Activated CD8-positive, alpha-beta memory T cell treated with anti-CD3 and anti-CD28 coated beads, Interleukin-2, amount 10 ng/mL, durations not matched to agents 7 days and 5 days (primary cell): ENCODE data around the gene HMGCR. TPM values are rescaled to one million over a fixed set of nuclear protein-coding genes. Genes with fewer than 3 reads are reported as not detected.

Source experiments
- ATAC-seq: fragments of 150-1000 bp; cut with Tn5 transposase; one replicate; pipeline ENCODE4 v1.10.0; 2021; ENCODE audit warnings: moderate library complexity
- CTCF ChIA-PET: fragments of 350-600 bp; sonication (Branson Sonifier 250); formaldehyde crosslinking; loops from one replicate; lab custom pipeline; 2021; ENCODE audit warnings: antibody characterized with exemption; lab: Charles Lee
- DNase-seq: peaks from one replicate; pipeline ENCODE4 v3.0.0-alpha.2; 2020
- H3K27ac Mint-ChIP-seq: one replicate; pipeline ENCODE4 v1.8.0; 2021; ENCODE audit warnings: mild to moderate bottlenecking, mixed read lengths
- H3K27me3 Mint-ChIP-seq: one replicate; pipeline ENCODE4 v1.8.0; 2021; ENCODE audit warnings: mixed read lengths
- H3K36me3 Mint-ChIP-seq: one replicate; pipeline ENCODE4 v1.8.0; 2021; ENCODE audit warnings: mild to moderate bottlenecking, mixed read lengths
- H3K4me1 Mint-ChIP-seq: one replicate; pipeline ENCODE4 v1.8.0; 2021; ENCODE audit warnings: mixed read lengths
- H3K4me3 Mint-ChIP-seq: one replicate; pipeline ENCODE4 v1.8.0; 2021; ENCODE audit warnings: mild to moderate bottlenecking, moderate library complexity, mixed read lengths
- H3K9me3 Mint-ChIP-seq: one replicate; pipeline ENCODE4 v1.8.0; 2022; ENCODE audit warnings: low read depth, mixed read lengths
- total RNA-seq, 2 experiments: library from RNA; stranded (reverse); gene quantifications; one replicate each; pipeline ENCODE4 v1.2.3, GENCODE V29; 2021

The HMGCR gene
- total RNA-seq, 2 experiments from 2014 or later, result 69.5 to 99.8 TPM

DNA sequence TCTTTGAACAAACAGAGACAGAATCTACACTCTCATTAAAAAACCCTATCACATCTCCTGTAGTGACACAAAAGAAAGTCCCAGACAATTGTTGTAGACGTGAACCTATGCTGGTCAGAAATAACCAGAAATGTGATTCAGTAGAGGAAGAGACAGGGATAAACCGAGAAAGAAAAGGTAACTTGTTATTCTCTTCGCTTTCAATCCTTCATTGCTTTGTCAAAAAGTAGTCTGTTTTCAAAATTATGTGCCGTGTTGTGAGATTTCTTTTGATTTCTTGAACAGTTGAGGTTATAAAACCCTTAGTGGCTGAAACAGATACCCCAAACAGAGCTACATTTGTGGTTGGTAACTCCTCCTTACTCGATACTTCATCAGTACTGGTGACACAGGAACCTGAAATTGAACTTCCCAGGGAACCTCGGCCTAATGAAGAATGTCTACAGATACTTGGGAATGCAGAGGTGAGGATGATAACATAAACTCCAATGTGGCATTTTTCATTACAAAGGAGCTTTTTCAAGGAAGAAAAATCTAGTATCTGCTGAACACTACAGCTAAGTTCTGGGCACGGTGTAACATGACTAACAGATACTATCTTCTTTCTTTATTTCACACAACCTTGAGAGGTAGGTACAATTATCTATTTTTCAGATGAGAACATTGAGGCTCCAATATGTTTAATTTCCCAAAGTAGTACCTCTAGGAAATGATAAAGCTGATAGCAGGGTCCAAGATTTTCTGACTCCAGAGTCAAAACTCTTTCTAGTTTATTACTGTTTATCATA is 14.3 kb downstream of the HMGCR start:
- peaks cover 63% of the 10 kb centered on the region for H3K36me3 Mint-ChIP-seq
- H3K27me3 Mint-ChIP-seq, result no peaks in the 10 kb centered on the region
- DNase-seq (no peak), ATAC-seq (peak; percentile 73)
- H3K27ac Mint-ChIP-seq, result peak overlapping the region; percentile 80
- H3K4me1 Mint-ChIP-seq, result peaks cover 28% of the 10 kb centered on the region
- H3K9me3 Mint-ChIP-seq, result no peaks in the 10 kb centered on the region
- no peak overlapping the region for H3K4me3 Mint-ChIP-seq
- CTCF ChIA-PET, result interaction anchor here (1.3 to 1.5 kb wide), 2 partner anchors 11 to 14 kb away, joined by 3 to 5 read pairs; partner anchors contain the start of gene HMGCR

DNA sequence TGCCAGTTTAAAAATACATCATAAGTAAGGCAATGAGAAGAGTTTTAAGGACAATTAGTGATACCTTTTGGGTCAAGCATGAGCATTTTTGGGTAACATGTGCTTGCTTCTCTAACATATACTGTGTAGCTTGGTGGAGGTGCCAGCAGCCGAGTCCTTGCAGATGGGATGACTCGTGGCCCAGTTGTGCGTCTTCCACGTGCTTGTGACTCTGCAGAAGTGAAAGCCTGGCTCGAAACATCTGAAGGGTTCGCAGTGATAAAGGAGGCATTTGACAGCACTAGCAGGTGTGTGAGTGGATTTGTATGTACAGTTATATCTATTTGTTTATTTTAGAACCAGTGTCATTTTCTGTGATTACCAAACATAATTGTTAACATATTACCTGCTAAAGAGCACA is 18.2 kb downstream of the HMGCR start:
- no peak overlapping the region for H3K4me3 Mint-ChIP-seq
- no peaks in the 10 kb centered on the region for H3K9me3 Mint-ChIP-seq
- peak overlapping the region; percentile 40 for H3K27ac Mint-ChIP-seq
- H3K27me3 Mint-ChIP-seq, result no peaks in the 10 kb centered on the region
- H3K4me1 Mint-ChIP-seq, result peaks cover 19% of the 10 kb centered on the region
- no peak for ATAC-seq
- DNase-seq, result no peak
- peaks cover 63% of the 10 kb centered on the region for H3K36me3 Mint-ChIP-seq
- CTCF ChIA-PET, result interaction anchor here (0.6 to 1.4 kb wide), 3 partner anchors 14 to 155 kb away, joined by 3 to 5 read pairs (median 3); no protein-coding TSS in a partner anchor

DNA sequence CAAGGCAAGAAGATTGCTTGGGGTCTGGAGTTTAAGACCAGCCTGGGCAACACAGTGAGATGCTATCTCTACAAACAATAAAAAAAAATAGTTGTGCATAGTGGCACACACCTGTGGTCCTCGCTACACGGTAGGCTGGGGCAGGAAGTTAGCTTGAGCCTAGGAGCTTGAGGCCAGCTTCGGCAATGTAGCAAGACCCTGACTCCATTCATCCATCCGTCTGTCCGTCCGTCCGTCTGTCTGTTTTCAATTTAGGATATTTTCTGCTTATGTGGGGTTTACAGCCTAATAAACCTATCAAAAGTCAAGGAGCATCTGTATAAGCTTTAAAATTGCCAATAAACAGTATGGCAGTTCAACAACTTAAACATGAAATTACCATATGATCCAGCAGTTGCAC is 19.7 kb downstream of the HMGCR start:
- Mint-ChIP-seq H3K4me1 (peaks cover 4% of the 10 kb centered on the region), H3K27ac (no peak overlapping the region), H3K4me3 (no peak overlapping the region), H3K27me3 (no peaks in the 10 kb centered on the region), H3K9me3 (no peaks in the 10 kb centered on the region), H3K36me3 (peaks cover 56% of the 10 kb centered on the region)
- ATAC-seq, result no peak
- CTCF ChIA-PET, result interaction anchor here (0.6 kb wide), 1 partner anchor 9 kb away, joined by 3 read pairs; no protein-coding TSS in a partner anchor
- no peak for DNase-seq

DNA sequence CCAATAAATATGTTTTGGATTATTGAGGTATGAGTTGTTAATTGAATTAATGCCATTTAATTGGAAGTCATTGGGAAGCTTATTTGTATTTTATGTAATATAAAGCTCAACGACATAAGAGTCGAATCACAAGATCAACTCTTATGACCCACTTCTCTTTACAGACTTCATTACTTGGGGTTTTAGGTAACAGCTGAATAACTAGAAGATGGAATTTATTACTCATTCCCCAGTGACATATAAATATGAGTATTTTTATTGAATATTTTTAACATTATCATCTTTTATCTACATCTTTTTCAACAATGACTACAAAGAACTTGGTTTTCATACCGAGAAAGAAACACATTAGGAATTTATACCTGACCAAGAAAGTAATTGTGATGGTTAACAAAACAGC is 21.1 kb downstream of the HMGCR start:
- H3K4me1 Mint-ChIP-seq, result no peaks in the 10 kb centered on the region
- ATAC-seq, result no peak
- H3K4me3 Mint-ChIP-seq, result no peak overlapping the region
- H3K36me3 Mint-ChIP-seq, result peaks cover 48% of the 10 kb centered on the region
- DNase-seq, result no peak
- H3K27ac Mint-ChIP-seq, result no peak overlapping the region
- H3K27me3 Mint-ChIP-seq, result no peaks in the 10 kb centered on the region
- no peaks in the 10 kb centered on the region for H3K9me3 Mint-ChIP-seq
- CTCF ChIA-PET, result interaction anchor here (1.1 kb wide), 1 partner anchor 121 kb away, joined by 3 read pairs; the partner anchor contains the start of gene ANKRD31

DNA sequence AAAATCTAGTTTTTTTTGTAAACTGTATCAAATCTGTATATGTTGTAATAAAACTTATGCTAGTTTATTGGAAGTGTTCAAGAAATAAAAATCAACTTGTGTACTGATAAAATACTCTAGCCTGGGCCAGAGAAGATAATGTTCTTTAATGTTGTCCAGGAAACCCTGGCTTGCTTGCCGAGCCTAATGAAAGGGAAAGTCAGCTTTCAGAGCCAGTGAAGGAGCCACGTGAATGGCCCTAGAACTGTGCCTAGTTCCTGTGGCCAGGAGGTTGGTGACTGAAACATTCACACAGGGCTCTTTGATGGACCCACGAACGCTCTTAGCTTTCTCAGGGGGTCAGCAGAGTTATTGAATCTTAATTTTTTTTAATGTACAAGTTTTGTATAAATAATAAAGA is 24.3 kb downstream of the HMGCR start:
- Mint-ChIP-seq H3K4me3 (no peak overlapping the region), H3K27ac (no peak overlapping the region), H3K9me3 (no peaks in the 10 kb centered on the region), H3K27me3 (no peaks in the 10 kb centered on the region), H3K36me3 (peaks cover 34% of the 10 kb centered on the region), H3K4me1 (no peaks in the 10 kb centered on the region)
- CTCF ChIA-PET, result no interaction called here
- no peak for ATAC-seq
- no peak for DNase-seq

DNA sequence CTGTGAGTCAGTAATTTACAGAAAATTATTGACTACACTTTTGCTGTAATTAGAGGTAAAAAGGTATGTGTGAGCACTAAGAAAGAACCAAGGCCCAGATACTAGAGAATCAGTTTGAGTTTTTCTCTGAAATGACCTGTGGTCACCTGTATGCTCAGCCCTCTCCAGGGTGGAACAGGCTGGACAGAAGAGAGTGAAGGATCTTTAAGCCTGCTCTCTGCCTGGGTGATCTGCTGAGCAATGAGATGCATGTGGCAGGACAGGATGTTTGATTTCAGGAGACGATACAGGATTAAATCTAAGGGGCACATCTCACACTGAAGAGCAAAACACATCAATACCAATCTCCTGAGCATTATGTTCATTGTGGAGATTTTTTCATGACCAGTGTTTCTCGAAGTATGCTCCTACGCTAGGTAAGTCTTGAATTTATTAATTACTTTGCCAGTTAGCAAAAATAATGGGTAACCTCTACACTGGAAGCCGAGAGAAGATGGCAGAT is 25.5 kb downstream of the HMGCR start:
- peak overlapping the region; percentile 29 for H3K27ac Mint-ChIP-seq
- peaks cover 4% of the 10 kb centered on the region for H3K4me1 Mint-ChIP-seq
- peaks cover 24% of the 10 kb centered on the region for H3K36me3 Mint-ChIP-seq
- CTCF ChIA-PET, result no interaction called here
- H3K9me3 Mint-ChIP-seq, result no peaks in the 10 kb centered on the region
- H3K27me3 Mint-ChIP-seq, result no peaks in the 10 kb centered on the region
- no peak for ATAC-seq
- no peak overlapping the region for H3K4me3 Mint-ChIP-seq
- DNase-seq, result no peak

DNA sequence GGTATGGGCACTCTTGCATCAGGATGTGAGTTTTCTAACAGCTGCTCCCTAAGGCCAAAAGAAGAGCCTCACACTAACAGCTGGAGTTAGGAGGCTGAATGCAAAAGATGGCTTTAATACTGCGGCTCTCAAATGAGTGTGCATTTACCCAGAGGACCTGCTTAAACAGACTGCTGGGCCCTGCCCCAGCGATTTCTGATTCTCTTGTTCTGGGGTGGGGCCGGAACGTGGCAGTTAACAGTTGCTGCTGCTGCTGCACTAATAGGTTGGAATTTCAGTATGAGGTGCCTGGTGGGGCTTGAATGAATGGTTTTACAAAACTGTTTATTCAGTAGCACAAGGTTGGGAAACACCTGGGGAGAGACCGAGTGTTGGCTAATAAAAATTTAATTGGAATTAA is 26.1 kb downstream of the HMGCR start:
- Mint-ChIP-seq H3K27ac (no peak overlapping the region), H3K36me3 (peaks cover 22% of the 10 kb centered on the region), H3K4me3 (no peak overlapping the region), H3K9me3 (no peaks in the 10 kb centered on the region), H3K27me3 (no peaks in the 10 kb centered on the region), H3K4me1 (peaks cover 4% of the 10 kb centered on the region)
- ATAC-seq, result no peak
- no peak for DNase-seq
- CTCF ChIA-PET, result no interaction called here

DNA sequence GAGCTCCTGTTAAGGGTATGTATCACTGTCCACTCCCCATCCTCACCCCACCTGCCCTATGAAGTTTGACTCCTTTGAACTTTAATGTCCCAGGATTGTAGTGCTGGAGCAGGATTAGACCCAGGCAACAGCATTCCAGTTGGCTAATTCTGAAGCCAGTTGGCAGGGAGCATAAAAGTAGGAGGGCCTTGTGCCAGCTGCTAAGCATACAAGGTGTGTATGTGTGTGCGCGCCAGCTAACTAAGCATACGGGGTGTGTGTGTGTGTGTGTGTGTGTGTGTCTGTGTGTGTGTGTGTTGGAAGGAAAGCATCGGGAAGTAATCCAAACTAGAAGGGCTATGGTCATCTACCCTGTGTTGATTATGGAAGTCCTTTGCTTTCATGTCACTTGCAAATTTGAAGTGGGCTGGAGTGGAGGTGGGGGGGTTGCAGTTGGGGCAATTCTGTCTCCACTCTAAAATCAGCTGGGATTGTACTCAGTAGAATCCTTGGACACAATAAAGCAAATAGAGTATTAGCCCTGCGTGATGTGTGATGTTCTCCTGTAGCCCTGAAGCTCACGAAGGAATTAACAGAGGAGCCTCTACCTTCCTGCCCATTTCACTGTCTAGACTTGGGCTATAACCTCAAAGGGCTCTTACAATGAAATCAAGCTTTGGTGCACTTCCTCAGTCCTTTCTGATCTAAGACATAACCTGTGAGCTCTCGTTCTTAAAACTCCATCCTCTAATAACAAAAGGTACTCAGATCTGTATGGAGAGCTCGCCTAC is 26.9 kb downstream of the HMGCR start:
- CTCF ChIA-PET, result interaction anchor here (1.3 kb wide), 1 partner anchor 27 kb away, joined by 3 read pairs; the partner anchor contains the start of gene HMGCR
- H3K4me3 Mint-ChIP-seq, result no peak overlapping the region
- no peak overlapping the region for H3K27ac Mint-ChIP-seq
- no peak for ATAC-seq
- DNase-seq, result no peak
- H3K27me3 Mint-ChIP-seq, result no peaks in the 10 kb centered on the region
- H3K36me3 Mint-ChIP-seq, result peaks cover 19% of the 10 kb centered on the region
- H3K4me1 Mint-ChIP-seq, result peaks cover 7% of the 10 kb centered on the region
- H3K9me3 Mint-ChIP-seq, result no peaks in the 10 kb centered on the region

DNA sequence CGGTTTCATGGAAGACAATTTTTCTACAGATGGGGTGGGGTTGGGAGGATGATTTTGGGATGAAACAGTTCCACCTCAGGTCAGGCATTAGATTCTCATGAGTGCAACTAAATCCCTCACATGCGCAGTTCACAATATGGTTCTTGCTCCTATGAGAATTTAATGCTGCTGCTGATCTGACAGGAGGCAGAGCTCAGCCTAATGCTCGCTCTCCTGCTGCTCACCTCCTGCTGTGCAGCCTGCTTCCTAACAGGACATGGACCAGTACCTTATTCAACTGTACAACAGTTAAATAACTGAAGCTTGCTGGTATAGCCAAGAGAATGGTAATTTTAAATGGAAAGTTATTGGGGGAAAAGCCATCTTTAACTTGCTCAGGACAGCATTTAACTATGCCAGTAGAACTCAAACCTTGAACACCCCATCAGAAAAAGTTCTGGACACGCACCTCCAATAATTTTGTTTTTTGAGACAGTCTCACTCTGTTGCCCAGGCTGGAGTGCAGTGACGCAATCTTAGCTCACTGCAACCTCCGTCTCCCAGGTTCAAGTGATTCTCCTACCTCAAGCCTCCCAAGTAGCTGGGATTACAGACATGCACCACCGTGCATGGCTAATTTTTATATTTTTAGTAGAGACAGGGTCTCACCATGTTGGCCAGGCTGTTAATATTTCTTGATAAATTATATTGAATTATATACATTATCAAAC is 27.7 kb downstream of the HMGCR start:
- Mint-ChIP-seq H3K4me1 (peaks cover 7% of the 10 kb centered on the region), H3K27ac (no peak overlapping the region), H3K27me3 (no peaks in the 10 kb centered on the region), H3K36me3 (peaks cover 16% of the 10 kb centered on the region), H3K4me3 (no peak overlapping the region), H3K9me3 (no peaks in the 10 kb centered on the region)
- DNase-seq (no peak), ATAC-seq (no peak)
- CTCF ChIA-PET, result interaction anchor here (1.3 kb wide), 1 partner anchor 27 kb away, joined by 3 read pairs; the partner anchor contains the start of gene HMGCR

DNA sequence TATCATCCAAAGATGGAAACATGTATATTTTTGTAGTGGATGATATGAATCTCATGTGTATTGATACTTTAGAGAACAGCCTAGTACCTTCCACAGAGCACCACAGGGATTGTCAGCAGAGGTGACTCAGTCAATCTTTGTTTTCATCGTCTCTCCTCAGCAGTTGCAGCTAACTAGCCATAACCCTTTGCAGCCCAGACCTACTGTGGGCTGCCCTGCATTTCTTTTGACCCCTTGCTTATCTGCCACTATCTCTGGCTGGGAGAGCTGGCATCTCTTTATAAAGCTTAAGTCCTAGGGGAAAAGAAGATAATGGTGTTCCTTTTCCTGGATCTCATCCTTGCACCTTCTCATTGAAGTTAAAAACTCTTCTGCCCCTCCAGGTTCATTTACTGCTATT is 28.7 kb downstream of the HMGCR start:
- CTCF ChIA-PET, result interaction anchor here (0.7 kb wide), 1 partner anchor 9 kb away, joined by 3 read pairs; no protein-coding TSS in a partner anchor
- Mint-ChIP-seq H3K9me3 (no peaks in the 10 kb centered on the region), H3K4me3 (no peak overlapping the region), H3K27me3 (no peaks in the 10 kb centered on the region), H3K4me1 (peaks cover 7% of the 10 kb centered on the region), H3K27ac (no peak overlapping the region), H3K36me3 (peaks cover 6% of the 10 kb centered on the region)
- ATAC-seq, result no peak
- DNase-seq, result no peak

DNA sequence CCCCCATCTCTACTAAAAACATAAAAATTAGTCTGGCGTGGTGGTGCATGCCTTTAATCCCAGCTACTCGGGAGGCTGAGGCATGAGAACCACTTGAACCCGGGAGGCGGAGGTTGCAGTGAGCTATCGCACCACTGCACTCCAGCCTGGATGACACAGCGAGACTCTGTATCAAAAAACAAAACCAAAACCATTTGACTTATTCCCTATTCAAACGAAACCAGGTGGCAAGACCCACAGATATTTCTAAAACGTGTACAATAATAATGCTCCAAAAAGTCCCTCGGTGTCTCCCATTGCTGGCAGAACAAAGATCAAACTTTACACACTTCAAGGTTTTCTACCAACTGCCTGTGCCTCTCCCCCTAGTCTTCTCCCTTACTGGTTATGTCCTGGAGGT is 29.8 kb downstream of the HMGCR start:
- Mint-ChIP-seq H3K36me3 (peaks cover 3% of the 10 kb centered on the region), H3K4me3 (no peak overlapping the region), H3K27me3 (no peaks in the 10 kb centered on the region), H3K4me1 (peaks cover 7% of the 10 kb centered on the region), H3K27ac (peak overlapping the region; percentile 59), H3K9me3 (no peaks in the 10 kb centered on the region)
- CTCF ChIA-PET, result no interaction called here
- ATAC-seq, result no peak
- DNase-seq, result no peak

DNA sequence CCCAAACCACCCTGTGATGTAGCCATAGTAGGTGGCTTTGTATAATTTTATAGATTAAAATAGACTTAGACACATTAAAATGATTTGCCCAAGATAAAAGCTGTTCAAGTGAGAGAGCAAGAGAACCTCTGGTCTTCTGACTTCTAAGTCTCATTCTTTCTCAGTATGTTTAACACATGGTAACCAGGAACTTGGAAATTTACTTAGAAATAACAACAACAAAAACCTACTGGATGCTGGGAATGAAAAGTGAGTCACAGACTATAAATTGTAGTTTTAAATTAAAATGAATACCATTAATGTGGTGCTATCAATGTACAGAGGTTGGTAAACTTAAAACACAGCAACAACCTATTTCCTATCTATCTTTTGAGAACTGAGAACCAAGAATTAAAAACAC is 30.4 kb downstream of the HMGCR start:
- DNase-seq, result no peak
- CTCF ChIA-PET, result no interaction called here
- ATAC-seq, result no peak
- Mint-ChIP-seq H3K36me3 (peaks cover 2% of the 10 kb centered on the region), H3K4me1 (peaks cover 7% of the 10 kb centered on the region), H3K9me3 (no peaks in the 10 kb centered on the region), H3K27ac (no peak overlapping the region), H3K4me3 (no peak overlapping the region), H3K27me3 (no peaks in the 10 kb centered on the region)

DNA sequence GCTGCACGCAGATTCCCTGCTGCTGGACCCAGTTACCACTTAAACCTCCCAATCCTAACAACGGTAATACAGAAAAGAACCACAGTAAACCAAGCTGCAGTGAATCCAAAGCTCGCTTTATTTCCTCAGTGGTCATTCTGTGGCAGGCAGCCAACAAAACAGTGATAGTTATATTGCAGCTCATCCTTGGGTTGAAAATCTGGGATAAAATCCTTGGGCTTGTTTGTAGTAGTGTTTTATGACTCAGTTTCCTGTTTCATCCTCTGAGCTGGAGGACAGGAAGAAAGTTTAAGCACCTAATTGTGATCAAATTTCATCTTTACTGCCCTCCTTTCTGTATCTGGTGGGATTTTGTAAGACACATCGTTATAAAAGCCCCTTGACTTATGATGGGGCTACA is 31.4 kb downstream of the HMGCR start:
- Mint-ChIP-seq H3K27me3 (no peaks in the 10 kb centered on the region), H3K4me3 (no peak overlapping the region), H3K4me1 (peaks cover 7% of the 10 kb centered on the region), H3K36me3 (peaks cover 2% of the 10 kb centered on the region), H3K9me3 (no peaks in the 10 kb centered on the region), H3K27ac (no peak overlapping the region)
- no peak for DNase-seq
- CTCF ChIA-PET, result interaction anchor here (0.6 kb wide), 1 partner anchor 25 kb away, joined by 3 read pairs; no protein-coding TSS in a partner anchor
- ATAC-seq, result no peak
